ENCODE results near the gene MCUB. TPM values are rescaled to one million over a fixed set of nuclear protein-coding genes. Genes with fewer than 3 reads are reported as not detected.

MCUB gene
- total RNA-seq, 1 donor from 2014 or later: 14.8 TPM

GRCh38 chr4:109645874-109646710, 86.0 kb downstream of the MCUB start:
- intact Hi-C loops (cut with DNase I): no loop called here
- ATAC-seq (no peak), DNase-seq (no peak)
- no peaks in the 10 kb centered on the region for H3K9me3 ChIP-seq
- no peaks in the 10 kb centered on the region for H3K27me3 ChIP-seq
- TF ChIP-seq CTCF (IDR thresholded peaks at IDR 0.05): no peak
- H3K4me1 ChIP-seq: peaks cover 3% of the 10 kb centered on the region
- no peak overlapping the region for H3K27ac ChIP-seq
- no peak overlapping the region for H3K4me3 ChIP-seq
- H3K36me3 ChIP-seq: no peaks in the 10 kb centered on the region

- no peaks in the 10 kb centered on the region for H3K36me3 ChIP-seq
- no peaks in the 10 kb centered on the region for H3K27me3 ChIP-seq
- intact Hi-C loops (cut with DNase I): no loop called here
- no peak overlapping the region for H3K4me3 ChIP-seq
- ATAC-seq (no peak), DNase-seq (no peak)
- no peak overlapping the region for H3K27ac ChIP-seq
- TF ChIP-seq CTCF (IDR thresholded peaks at IDR 0.05): no peak
- H3K4me1 ChIP-seq: peaks cover 3% of the 10 kb centered on the region
- no peaks in the 10 kb centered on the region for H3K9me3 ChIP-seq
These were observed 88.4 kb downstream of the MCUB start for GRCh38 chr4:109648266-109648996.

- no peak overlapping the region for H3K4me3 ChIP-seq
- DNase-seq (no peak), ATAC-seq (no peak)
- H3K4me1 ChIP-seq: peaks cover 3% of the 10 kb centered on the region
- H3K9me3 ChIP-seq: no peaks in the 10 kb centered on the region
- intact Hi-C loops (cut with DNase I): no loop called here
- no peak for TF ChIP-seq CTCF (IDR thresholded peaks at IDR 0.05)
- H3K36me3 ChIP-seq: no peaks in the 10 kb centered on the region
- no peak overlapping the region for H3K27ac ChIP-seq
- no peaks in the 10 kb centered on the region for H3K27me3 ChIP-seq
These were observed 89.0 kb downstream of the MCUB start for GRCh38 chr4:109648997-109649575.

GRCh38 chr4:109649872-109650271, 89.8 kb downstream of the MCUB start:
- intact Hi-C loops (cut with DNase I): no loop called here
- no peak for TF ChIP-seq CTCF (IDR thresholded peaks at IDR 0.05)
- no peak for DNase-seq

GRCh38 chr4:109655396-109655795, 95.3 kb downstream of the MCUB start:
- no peak overlapping the region for H3K27ac ChIP-seq
- no peaks in the 10 kb centered on the region for H3K27me3 ChIP-seq
- intact Hi-C loops (cut with DNase I): no loop called here
- TF ChIP-seq CTCF (IDR thresholded peaks at IDR 0.05): no peak
- H3K4me3 ChIP-seq: no peak overlapping the region
- ATAC-seq (no peak), DNase-seq (no peak)
- no peaks in the 10 kb centered on the region for H3K4me1 ChIP-seq
- no peaks in the 10 kb centered on the region for H3K9me3 ChIP-seq
- H3K36me3 ChIP-seq: no peaks in the 10 kb centered on the region

More at GRCh38 chr4:109649872-109650271, 89.8 kb downstream of the MCUB start:
- ATAC-seq: no peak
- Histone ChIP-seq H3K4me3 (no peak overlapping the region), H3K27ac (no peak overlapping the region), H3K9me3 (no peaks in the 10 kb centered on the region), H3K4me1 (peaks cover 3% of the 10 kb centered on the region), H3K36me3 (no peaks in the 10 kb centered on the region), H3K27me3 (no peaks in the 10 kb centered on the region)

Data from upper lobe of right lung (tissue), 1 donor.